ENCODE measurements around the gene HOXA5.

HOXA5 gene

GRCh38 chr7:27116031-27116961, 27.2 kb downstream of the HOXA5 start:
- DNase-seq = no peak

- DNase-seq = no peak
Observed at GRCh38 chr7:27115221-27116026, 28.1 kb downstream of the HOXA5 start.

DNA sequence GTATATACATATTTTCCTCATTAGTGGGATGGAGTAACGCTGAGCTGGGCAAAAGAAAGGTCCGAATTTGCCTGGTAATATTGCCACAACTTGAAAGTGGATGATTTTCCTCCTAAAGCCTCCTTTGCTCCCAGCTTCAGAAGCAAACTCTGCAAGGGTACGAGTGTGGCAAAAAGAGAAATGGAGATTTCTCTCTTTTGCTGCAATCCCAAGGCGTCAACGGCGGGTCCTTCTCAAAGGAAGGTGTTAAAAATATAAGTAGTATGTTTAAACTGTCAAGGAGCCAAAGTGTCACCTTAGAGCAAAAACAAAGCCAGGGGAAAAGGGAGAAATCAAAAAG, 28.6 kb downstream of the HOXA5 start:
- DNase-seq = no peak

GRCh38 chr7:27113991-27114769, 29.3 kb downstream of the HOXA5 start:
- DNase-seq = no peak

DNA sequence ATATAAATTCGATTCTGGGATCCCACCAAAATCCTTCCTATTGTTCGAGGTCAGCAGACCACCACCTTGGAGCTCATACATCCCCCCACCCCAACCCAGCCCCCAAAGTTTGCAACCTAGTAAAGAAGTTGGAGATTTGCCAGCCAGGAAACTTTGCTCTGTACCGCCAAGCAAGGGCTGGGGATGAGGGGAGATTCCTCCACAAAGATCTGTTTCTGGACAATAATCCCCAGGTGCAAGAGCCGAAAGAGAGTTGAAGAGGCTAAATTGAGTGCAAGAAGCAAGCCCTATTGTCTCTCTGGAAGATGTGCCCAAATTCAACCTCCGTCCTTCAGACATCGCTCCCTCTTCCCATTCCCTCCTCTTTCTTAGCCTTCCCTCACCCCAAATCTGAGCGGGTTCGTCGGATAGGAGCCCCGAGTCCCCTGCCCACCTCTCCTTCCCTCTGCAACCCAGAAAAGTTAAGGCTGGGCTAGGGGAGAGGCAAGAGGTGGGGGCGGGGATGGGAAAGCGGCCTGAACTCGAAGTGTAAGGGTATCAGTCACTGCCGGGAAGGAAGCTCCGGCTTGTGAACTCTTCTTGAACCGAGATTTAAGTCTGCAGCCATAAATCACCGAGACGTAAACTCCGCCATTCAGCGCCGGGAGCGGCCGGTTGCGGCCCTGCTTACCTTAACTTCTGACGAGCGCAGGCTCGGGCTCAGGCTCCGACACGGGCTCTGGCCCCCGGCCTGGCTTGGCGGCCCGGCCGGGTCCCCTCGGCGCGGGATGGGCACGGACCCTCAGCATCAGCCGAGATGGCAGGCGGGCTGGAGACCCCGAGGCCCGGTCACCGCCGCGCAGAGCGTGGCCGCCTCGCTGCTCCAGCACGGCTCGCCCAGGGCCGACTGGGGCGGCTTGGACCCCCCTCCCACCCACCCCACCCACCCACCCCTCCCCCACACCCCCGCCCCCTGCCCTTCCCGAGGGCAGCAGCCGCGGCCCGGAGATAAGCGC, 30.2 kb downstream of the HOXA5 start:
- DNase-seq = no peak

DNA sequence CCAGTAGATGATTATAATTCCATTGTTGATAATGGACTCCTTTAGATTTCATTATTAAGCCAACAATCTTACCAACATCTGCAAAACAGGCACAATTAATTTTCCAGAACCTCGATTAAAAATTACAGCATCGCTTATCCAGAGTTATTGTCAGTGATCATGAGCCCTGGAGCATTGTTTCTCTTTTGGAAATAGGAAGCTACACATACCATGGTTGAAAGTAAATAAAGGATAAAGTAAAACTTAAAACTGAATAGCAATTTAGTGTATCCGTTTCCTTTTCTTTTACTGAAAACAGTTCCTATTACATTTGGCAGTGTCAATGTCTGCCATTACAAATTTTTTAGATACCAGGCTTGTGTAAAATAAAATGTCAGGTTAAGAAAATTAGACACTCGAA, 31.1 kb downstream of the HOXA5 start:
- no peak for DNase-seq

GRCh38 chr7:27111751-27112277, 31.7 kb downstream of the HOXA5 start:
- no peak for DNase-seq

DNA sequence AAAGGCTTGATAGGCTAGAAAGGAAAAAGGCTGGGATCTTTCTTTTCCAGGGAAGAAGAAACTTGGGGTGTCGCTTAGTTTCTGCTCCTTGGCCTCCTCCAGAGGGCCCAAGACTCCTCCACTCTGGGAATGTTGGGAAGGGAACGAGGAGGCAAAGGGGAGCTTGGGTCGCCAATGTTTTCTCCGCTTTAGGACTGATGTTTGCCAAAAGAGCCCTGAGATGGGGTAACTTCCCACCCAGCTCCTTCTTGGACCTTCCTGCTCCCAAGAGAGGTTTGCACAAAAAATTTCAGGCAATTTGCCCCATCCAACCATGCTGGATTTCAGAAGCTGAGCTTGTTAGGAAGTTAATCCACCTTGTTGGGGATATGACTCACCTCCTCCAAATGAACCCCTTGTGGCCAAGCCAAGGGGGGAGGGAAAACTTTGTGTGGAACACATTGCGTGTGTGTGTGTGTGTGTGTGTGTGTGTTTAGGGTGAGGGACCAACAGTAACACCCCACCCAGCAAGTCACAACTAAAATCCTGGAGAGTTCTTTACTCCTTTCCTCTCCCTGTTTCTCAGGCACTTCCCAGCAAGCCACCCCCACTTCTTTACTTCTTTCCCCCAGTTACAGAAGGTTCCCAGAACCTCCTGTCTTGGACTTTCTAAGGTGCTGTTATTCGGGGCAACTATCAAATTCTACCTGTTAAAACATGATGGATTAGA, 32.3 kb downstream of the HOXA5 start:
- DNase-seq = no peak

GRCh38 chr7:27110186-27111031, 33.1 kb downstream of the HOXA5 start:
- no peak for DNase-seq

DNA sequence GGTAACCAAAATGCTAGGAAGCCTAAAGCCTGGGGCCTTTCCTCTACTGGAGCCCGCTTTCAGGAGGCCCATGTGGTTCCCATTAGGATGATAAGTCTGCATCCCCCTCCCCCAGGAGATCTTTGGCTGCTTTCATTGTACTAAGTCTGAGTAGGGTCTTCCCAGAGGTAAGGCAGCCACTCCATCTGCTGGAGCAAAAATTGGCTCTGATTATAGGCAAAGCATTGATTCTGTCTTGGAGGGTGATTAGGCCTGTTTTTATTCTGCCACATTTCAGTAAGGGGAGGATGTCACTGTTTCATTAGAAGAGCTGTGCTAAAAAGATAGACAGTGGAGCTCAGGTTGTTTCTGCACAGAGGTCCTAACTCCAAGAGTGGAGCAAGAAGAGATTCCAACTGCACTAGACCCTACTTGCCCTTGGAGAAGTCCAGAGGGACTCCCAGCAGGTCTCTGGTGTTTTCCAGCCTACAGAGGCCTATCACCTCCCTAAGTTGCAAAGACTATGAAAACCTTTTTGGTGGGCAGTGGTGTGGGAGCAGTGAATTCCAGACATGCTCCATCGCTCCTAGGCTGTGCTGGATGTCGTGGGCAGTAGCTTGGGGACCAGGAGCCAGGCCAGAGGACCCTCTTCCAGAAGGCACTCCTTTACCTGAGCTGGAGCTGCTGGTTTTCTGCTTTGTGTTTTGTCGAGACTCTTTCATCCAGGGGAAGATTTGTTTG, 33.9 kb downstream of the HOXA5 start:
- no peak for DNase-seq

- DNase-seq = no peak
Observed at GRCh38 chr7:27108390-27109127, 34.9 kb downstream of the HOXA5 start.

- DNase-seq = no peak
Observed at GRCh38 chr7:27107391-27108381, 35.8 kb downstream of the HOXA5 start.

- DNase-seq = no peak
Observed at GRCh38 chr7:27106901-27107240, 36.6 kb downstream of the HOXA5 start.

DNA sequence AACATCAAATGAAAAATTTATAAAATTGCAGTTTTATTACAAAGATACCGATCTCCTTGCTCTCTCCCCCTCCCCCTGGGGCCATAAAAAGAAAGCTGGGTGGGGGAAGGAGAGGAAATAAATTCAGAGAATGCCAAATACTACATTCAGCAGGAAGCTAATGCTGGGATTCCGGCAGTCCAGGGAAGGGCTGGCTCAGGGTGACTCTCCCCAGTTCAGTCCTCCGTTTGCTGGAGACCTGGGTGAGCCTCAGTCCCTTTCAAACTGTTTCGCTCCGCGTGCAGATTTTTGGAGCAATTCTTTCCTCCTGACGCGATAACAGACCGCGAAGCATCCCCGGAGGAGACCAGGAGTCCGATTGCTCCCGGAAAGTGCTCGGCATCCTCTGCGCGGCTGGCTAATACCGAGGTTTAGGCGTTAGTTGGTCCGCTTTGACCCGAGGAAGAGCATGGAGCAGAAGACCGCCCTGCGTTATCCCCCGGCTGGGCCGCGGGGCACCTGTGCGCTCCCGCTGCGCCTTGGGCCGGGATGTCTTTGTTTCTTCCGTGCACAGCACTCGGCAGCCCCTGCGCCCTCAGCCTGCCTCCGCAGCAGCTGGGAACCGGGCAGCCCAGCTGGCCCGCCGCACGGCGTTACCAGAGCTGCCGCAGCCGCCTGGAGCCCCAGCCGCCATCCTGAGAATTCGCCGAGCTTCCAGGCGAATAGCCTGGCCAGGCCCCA, 37.1 kb downstream of the HOXA5 start:
- no peak for DNase-seq

DNA sequence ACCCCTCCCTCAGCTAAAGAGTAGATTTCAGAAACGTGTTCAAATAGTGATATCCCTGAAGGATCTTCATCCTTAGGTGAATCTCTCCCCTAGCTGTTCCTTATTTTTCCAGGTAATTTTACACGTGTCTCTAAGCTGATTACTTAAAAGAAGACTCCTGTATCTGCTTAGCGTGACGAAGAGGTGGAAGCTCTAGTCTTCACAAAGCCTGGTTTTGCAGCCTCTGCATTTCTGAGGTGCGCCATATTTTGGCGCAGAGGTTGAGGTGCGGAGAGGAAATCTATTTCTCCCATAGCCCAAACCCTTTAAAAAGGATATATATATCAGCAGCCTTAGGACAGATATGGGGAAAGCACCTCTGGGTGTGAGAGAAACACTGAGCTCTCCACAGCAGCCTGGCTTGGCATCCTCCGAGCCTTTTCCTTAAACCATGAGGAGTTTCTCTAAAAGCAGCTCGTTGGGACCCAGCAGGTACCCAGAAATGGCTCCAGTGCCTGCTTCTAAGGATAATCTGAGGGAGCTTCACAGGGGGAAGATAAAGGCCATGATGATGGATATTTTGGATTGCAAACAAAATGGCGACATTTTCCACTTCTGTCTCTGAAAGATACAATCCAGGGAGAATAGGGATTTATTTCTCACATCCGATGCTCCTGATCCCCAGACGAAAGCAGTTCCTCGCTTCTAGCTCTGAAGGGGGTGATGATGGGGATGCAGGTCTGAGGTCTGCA, 38.0 kb downstream of the HOXA5 start:
- no peak for DNase-seq

Data from NCI-H2029 treated with DMSO at 0.1 percent for 48 hours (cell line).